GF-D8 (cell line): ENCODE data around the gene GCG.

Experiments
- DNase-seq: peaks from one replicate; lab custom pipeline; 2025; lab: John Stamatoyannopoulos, UW

The GCG gene

DNA sequence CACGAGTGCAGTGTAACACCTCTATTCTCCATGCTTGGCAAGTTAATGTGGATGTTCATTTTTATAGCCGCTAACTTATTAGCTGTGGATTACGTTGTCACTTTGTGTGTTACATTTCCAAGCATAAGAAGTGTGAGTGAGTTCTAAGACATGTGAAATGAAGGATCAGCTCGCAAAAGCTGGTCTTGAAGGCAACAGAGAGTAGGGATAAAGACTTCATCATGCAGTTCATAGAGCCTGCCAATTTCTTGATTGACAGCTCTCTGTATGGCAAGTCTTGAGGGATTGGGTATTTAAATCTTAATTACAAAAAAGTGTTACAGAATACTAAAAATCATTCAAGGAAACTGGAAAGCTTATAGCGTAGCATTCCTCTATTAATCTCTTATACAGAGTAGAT lies 52.2 kb downstream of the GCG start:
- DNase-seq: no peak
